ENCODE data around the gene VTA1.
A peak's percentile ranks its signal among the peaks of the same experiment; 100 is the strongest.

DNA sequence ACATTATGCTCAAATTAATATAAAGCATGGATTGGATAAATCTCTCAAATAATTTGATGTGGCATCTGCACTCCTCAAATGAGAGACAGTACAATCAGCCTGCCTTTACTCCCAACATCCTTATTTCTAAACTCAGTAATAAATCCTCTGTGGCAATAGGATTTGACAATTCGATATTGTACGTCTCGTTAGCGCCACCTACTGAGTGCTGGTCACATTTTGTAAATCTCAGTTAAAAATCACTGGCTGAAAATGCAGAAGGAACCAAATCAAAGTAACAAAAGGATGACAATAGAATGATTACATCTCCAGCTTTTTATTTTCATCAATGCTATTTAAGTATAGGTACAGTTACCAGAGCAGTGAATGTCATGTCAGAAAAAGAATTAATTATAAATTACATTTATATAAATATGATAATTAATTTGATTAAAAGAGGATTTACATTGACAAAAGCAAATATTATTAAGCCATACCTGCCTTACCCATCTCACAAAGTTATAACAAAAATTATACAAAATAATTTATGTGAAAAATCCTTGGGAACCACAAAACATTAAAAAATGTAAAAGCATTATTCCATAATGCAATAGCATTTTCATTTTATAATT is 34.5 kb upstream of the VTA1 start:
- TF ChIP-seq, protein P1, sequence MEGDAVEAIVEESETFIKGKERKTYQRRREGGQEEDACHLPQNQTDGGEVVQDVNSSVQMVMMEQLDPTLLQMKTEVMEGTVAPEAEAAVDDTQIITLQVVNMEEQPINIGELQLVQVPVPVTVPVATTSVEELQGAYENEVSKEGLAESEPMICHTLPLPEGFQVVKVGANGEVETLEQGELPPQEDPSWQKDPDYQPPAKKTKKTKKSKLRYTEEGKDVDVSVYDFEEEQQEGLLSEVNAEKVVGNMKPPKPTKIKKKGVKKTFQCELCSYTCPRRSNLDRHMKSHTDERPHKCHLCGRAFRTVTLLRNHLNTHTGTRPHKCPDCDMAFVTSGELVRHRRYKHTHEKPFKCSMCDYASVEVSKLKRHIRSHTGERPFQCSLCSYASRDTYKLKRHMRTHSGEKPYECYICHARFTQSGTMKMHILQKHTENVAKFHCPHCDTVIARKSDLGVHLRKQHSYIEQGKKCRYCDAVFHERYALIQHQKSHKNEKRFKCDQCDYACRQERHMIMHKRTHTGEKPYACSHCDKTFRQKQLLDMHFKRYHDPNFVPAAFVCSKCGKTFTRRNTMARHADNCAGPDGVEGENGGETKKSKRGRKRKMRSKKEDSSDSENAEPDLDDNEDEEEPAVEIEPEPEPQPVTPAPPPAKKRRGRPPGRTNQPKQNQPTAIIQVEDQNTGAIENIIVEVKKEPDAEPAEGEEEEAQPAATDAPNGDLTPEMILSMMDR (IDR thresholded peaks at IDR 0.05; ENCODE audit: low read depth, low read length), result peak; percentile 59
- TF ChIP-seq POLR2A (IDR thresholded peaks at IDR 0.05; ENCODE audit: extremely low read depth, insufficient read length) (no peak), MYC (IDR thresholded peaks at IDR 0.05; ENCODE audit: low read depth, low read length) (no peak)
- TF ChIP-seq, protein P2, sequence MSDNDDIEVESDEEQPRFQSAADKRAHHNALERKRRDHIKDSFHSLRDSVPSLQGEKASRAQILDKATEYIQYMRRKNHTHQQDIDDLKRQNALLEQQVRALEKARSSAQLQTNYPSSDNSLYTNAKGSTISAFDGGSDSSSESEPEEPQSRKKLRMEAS (IDR thresholded peaks at IDR 0.05; ENCODE audit: low read depth, low read length), result no peak

Data from NB4 (cell line).